WTC11 (cell line): ENCODE measurements around the gene ROR2. TPM values are rescaled to one million over a fixed set of nuclear protein-coding genes. Genes with fewer than 3 reads are reported as not detected.

ENCODE experiments used
- ATAC-seq: fragments of 200-7000 bp; cut with Tn5 transposase; 2 replicates; pipeline ENCODE4 v1.10.0; 2021; ENCODE audit warnings: mild to moderate bottlenecking, moderate library complexity
- CTCF ChIA-PET: fragments of 300-600 bp; sonication (Branson Sonifier 250); formaldehyde crosslinking; loops from one replicate; lab custom pipeline; 2021; ENCODE audit warnings: antibody characterized with exemption; lab: Charles Lee
- POLR2A ChIA-PET: fragments of 350-600 bp; sonication (Branson Sonifier 250); formaldehyde crosslinking; loops from one replicate; lab custom pipeline; 2021; ENCODE audit warnings: antibody characterized with exemption; lab: Charles Lee
- DNase-seq: peaks from one replicate; pipeline ENCODE4 v3.0.0; 2021; ENCODE audit warnings: low spot score
- H3K27ac Mint-ChIP-seq: 2 replicates; pipeline ENCODE4 v1.8.0; 2021; ENCODE audit warnings: mixed read lengths
- H3K27me3 Mint-ChIP-seq: 2 replicates; pipeline ENCODE4 v1.8.0; 2021; ENCODE audit warnings: low read depth, mild to moderate bottlenecking, moderate library complexity, mixed read lengths
- H3K36me3 Mint-ChIP-seq: 2 replicates; pipeline ENCODE4 v1.8.0; 2021; ENCODE audit warnings: mixed read lengths
- H3K4me1 Mint-ChIP-seq: 2 replicates; pipeline ENCODE4 v1.8.0; 2022; ENCODE audit warnings: mixed read lengths
- H3K4me3 Mint-ChIP-seq: 2 replicates; pipeline ENCODE4 v1.8.0; 2021; ENCODE audit warnings: mild to moderate bottlenecking, moderate library complexity, mixed read lengths
- H3K9me3 Mint-ChIP-seq: 2 replicates; pipeline ENCODE4 v1.8.0; 2021; ENCODE audit warnings: mixed read lengths
- AFF4 ChIP-seq: sonication (generic); formaldehyde crosslinking; IDR thresholded peaks from 2 replicates; pipeline ENCODE4 v1.8.1; 2023; ENCODE audit warnings: mild to moderate bottlenecking, missing genetic modification reagents, borderline replicate concordance
- AR ChIP-seq: fragments of 250-450 bp; sonication (Bioruptor Pico); IDR thresholded peaks from 2 replicates; pipeline ENCODE4 v1.9.0; 2021; ENCODE audit warnings: mild to moderate bottlenecking
- E2F4 ChIP-seq: sonication (generic); formaldehyde crosslinking; IDR thresholded peaks from 2 replicates; pipeline ENCODE4 v1.8.1; 2022; ENCODE audit warnings: low read depth, mild to moderate bottlenecking, moderate library complexity, missing genetic modification reagents, borderline replicate concordance
- EMX1 ChIP-seq: fragments of 250-450 bp; sonication (Bioruptor Pico); IDR thresholded peaks from 2 replicates; pipeline ENCODE4 v1.8.0; 2021; ENCODE audit warnings: mild to moderate bottlenecking
- GRHL2 ChIP-seq: fragments of 250-450 bp; sonication (Bioruptor Pico); IDR thresholded peaks from 2 replicates; pipeline ENCODE4 v1.8.0; 2022; ENCODE audit warnings: mild to moderate bottlenecking, moderate library complexity; ENCODE audit not compliant: insufficient replicate concordance, severe bottlenecking
- GTF2I ChIP-seq: fragments of 250-450 bp; sonication (Bioruptor Pico); conservative IDR thresholded peaks from 2 replicates; pipeline ENCODE4 v1.4.0; 2021; ENCODE audit warnings: mild to moderate bottlenecking
- NR3C1 ChIP-seq: sonication (generic); formaldehyde crosslinking; conservative IDR thresholded peaks from 2 replicates; pipeline ENCODE4 v1.8.1; 2023; ENCODE audit warnings: low read depth, mild to moderate bottlenecking, missing genetic modification reagents
- RORB ChIP-seq: fragments of 250-450 bp; sonication (Bioruptor Pico); IDR thresholded peaks from 2 replicates; pipeline ENCODE4 v1.9.0; 2021; ENCODE audit warnings: mild to moderate bottlenecking
- SMAD3 ChIP-seq: sonication (generic); formaldehyde crosslinking; IDR thresholded peaks from 2 replicates; pipeline ENCODE4 v1.8.0; 2022; ENCODE audit warnings: missing genetic modification reagents, mild to moderate bottlenecking, borderline replicate concordance
- TEAD1 ChIP-seq: sonication (generic); formaldehyde crosslinking; IDR thresholded peaks from 2 replicates; pipeline ENCODE4 v1.8.0; 2022; ENCODE audit warnings: mild to moderate bottlenecking, missing genetic modification reagents
- TP53 ChIP-seq: sonication (generic); formaldehyde crosslinking; IDR thresholded peaks from 2 replicates; pipeline ENCODE4 v1.8.1; 2023; ENCODE audit warnings: mild to moderate bottlenecking, missing genetic modification reagents
- ZNF219 ChIP-seq: sonication (generic); formaldehyde crosslinking; IDR thresholded peaks from 2 replicates; pipeline ENCODE4 v1.8.0; 2023; ENCODE audit warnings: missing genetic modification reagents, mild to moderate bottlenecking, borderline replicate concordance
- ZNF281 ChIP-seq: sonication (generic); formaldehyde crosslinking; IDR thresholded peaks from 2 replicates; pipeline ENCODE4 v1.8.0; 2023; ENCODE audit warnings: mild to moderate bottlenecking, missing genetic modification reagents
- total RNA-seq: library from RNA; stranded (reverse); gene quantifications from 3 replicates; pipeline ENCODE4 v1.2.3, GENCODE V29; 2021
- TF ChIP-seq, protein P1 (sequence below): sonication (generic); formaldehyde crosslinking; IDR thresholded peaks from 2 replicates; pipeline ENCODE4 v1.8.1; 2022; ENCODE audit warnings: missing genetic modification reagents, borderline replicate concordance
- TF ChIP-seq, protein P2 (sequence below): fragments of 250-450 bp; sonication (Bioruptor Pico); IDR thresholded peaks from 2 replicates; pipeline ENCODE4 v1.9.0; 2021; ENCODE audit warnings: moderate library complexity, mild to moderate bottlenecking, inconsistent platforms, borderline replicate concordance
- TF ChIP-seq, protein P3 (sequence below): sonication (generic); formaldehyde crosslinking; IDR thresholded peaks from 2 replicates; pipeline ENCODE4 v1.8.1; 2023; ENCODE audit warnings: mild to moderate bottlenecking, missing genetic modification reagents

Gene ROR2
- total RNA-seq, 1 experiment from 2014 or later: 19.8 TPM

DNA sequence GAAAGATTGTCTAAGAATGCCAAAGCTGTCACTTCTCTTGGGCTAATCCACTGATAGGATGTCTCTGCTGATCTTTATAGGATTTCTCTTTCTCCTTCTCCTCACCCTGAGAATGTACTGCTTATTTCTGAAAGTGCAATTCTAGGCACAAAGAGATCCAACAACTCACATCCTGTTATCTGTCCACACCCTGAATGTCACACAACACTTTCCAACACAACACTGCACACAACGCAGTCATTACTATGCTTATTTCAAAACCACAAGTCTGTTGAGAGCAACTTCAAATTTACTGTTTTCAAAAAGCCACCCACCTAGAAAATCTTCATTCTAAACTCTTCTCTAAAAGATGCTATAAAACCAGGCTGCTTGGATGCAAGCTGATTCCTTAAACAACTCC lies 215.0 kb downstream of the ROR2 start:
- Mint-ChIP-seq H3K27ac (no peak overlapping the region), H3K4me3 (no peak overlapping the region), H3K4me1 (no peaks in the 10 kb centered on the region), H3K36me3 (peaks cover 6% of the 10 kb centered on the region), H3K27me3 (no peaks in the 10 kb centered on the region), H3K9me3 (no peaks in the 10 kb centered on the region)
- DNase-seq: no peak
- TF ChIP-seq TP53 (CRISPR knock-in tag) (no peak), NR3C1 (CRISPR knock-in tag) (no peak), ZNF219 (no peak), E2F4 (CRISPR knock-in tag) (no peak), AFF4 (CRISPR knock-in tag) (no peak), ZNF281 (CRISPR knock-in tag) (no peak), GTF2I (CRISPR knock-in tag) (no peak), GRHL2 (CRISPR knock-in tag) (no peak), AR (no peak), RORB (CRISPR knock-in tag) (no peak), TEAD1 (CRISPR knock-in tag) (no peak), EMX1 (CRISPR knock-in tag) (no peak), SMAD3 (no peak)
- TF ChIP-seq, protein P1, sequence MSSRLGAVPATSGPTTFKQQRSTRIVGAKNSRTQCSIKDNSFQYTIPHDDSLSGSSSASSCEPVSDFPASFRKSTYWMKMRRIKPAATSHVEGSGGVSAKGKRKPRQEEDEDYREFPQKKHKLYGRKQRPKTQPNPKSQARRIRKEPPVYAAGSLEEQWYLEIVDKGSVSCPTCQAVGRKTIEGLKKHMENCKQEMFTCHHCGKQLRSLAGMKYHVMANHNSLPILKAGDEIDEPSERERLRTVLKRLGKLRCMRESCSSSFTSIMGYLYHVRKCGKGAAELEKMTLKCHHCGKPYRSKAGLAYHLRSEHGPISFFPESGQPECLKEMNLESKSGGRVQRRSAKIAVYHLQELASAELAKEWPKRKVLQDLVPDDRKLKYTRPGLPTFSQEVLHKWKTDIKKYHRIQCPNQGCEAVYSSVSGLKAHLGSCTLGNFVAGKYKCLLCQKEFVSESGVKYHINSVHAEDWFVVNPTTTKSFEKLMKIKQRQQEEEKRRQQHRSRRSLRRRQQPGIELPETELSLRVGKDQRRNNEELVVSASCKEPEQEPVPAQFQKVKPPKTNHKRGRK (CRISPR knock-in tag): no peak
- TF ChIP-seq, protein P2, sequence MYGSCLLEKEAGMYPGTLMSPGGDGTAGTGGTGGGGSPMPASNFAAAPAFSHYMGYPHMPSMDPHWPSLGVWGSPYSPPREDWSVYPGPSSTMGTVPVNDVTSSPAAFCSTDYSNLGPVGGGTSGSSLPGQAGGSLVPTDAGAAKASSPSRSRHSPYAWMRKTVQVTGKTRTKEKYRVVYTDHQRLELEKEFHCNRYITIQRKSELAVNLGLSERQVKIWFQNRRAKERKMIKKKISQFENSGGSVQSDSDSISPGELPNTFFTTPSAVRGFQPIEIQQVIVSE (CRISPR knock-in tag): no peak
- TF ChIP-seq, protein P3, sequence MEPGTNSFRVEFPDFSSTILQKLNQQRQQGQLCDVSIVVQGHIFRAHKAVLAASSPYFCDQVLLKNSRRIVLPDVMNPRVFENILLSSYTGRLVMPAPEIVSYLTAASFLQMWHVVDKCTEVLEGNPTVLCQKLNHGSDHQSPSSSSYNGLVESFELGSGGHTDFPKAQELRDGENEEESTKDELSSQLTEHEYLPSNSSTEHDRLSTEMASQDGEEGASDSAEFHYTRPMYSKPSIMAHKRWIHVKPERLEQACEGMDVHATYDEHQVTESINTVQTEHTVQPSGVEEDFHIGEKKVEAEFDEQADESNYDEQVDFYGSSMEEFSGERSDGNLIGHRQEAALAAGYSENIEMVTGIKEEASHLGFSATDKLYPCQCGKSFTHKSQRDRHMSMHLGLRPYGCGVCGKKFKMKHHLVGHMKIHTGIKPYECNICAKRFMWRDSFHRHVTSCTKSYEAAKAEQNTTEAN: no peak
- ChIA-PET POLR2A (no interaction called here), CTCF (interaction anchor here (1.0 to 2.1 kb wide), 6 partner anchors 11 to 215 kb away, joined by 4 to 20 read pairs (median 5); partner anchors contain the start of gene ROR2)
- no peak for ATAC-seq
